Measurements from ENCODE around the gene UNK.
A peak's percentile ranks its signal among the peaks of the same experiment; 100 is the strongest.

Gene UNK

GRCh38 chr17:75848523-75849278 is 64.1 kb downstream of the UNK start:
- TF ChIP-seq SNAI2 (CRISPR knock-in tag; IDR thresholded peaks at IDR 0.05): no peak
- no peak for TF ChIP-seq TOX (CRISPR knock-in tag; IDR thresholded peaks at IDR 0.05; ENCODE audit: borderline replicate concordance)
- no peak for TF ChIP-seq RARB (CRISPR knock-in tag; IDR thresholded peaks at IDR 0.05)
- TF ChIP-seq ZFP3 (CRISPR knock-in tag; IDR thresholded peaks at IDR 0.05): no peak
- no peak for TF ChIP-seq ESRRG (CRISPR knock-in tag; IDR thresholded peaks at IDR 0.05)
- TF ChIP-seq PPARA (CRISPR knock-in tag; IDR thresholded peaks at IDR 0.05; ENCODE audit: borderline replicate concordance): no peak
- TF ChIP-seq ISL1 (CRISPR knock-in tag; IDR thresholded peaks at IDR 0.05): no peak
- TF ChIP-seq OSR1 (CRISPR knock-in tag; IDR thresholded peaks at IDR 0.05): no peak
- no peak for TF ChIP-seq GLIS3 (CRISPR knock-in tag; IDR thresholded peaks at IDR 0.05)
- TF ChIP-seq TCF4 (CRISPR knock-in tag; IDR thresholded peaks at IDR 0.05; ENCODE audit: borderline replicate concordance): no peak
- no peak for TF ChIP-seq CREB5 (CRISPR knock-in tag; IDR thresholded peaks at IDR 0.05; ENCODE audit: low read depth)
- no peak for TF ChIP-seq ARNTL (CRISPR knock-in tag; IDR thresholded peaks at IDR 0.05; ENCODE audit: borderline replicate concordance, low read depth)
- TF ChIP-seq ZNF8 (CRISPR knock-in tag; IDR thresholded peaks at IDR 0.05): no peak
- no peak for TF ChIP-seq PATZ1 (CRISPR knock-in tag; IDR thresholded peaks at IDR 0.05; ENCODE audit: borderline replicate concordance)
- no peak for TF ChIP-seq BACH2 (CRISPR knock-in tag; IDR thresholded peaks at IDR 0.05; ENCODE audit: borderline replicate concordance)
- TF ChIP-seq ZNF565 (CRISPR knock-in tag; conservative IDR thresholded peaks at IDR 0.05; ENCODE audit: low read depth): no peak
- TF ChIP-seq ZFP30 (CRISPR knock-in tag; IDR thresholded peaks at IDR 0.05): no peak
- no peak for TF ChIP-seq ZC3H10 (CRISPR knock-in tag; IDR thresholded peaks at IDR 0.05)
- TF ChIP-seq CSRNP3 (CRISPR knock-in tag; IDR thresholded peaks at IDR 0.05): no peak
- ATAC-seq: peak; percentile 53

- no peak for ATAC-seq
- no peak for TF ChIP-seq CREB5 (CRISPR knock-in tag; IDR thresholded peaks at IDR 0.05; ENCODE audit: low read depth)
- no peak for TF ChIP-seq ESRRG (CRISPR knock-in tag; IDR thresholded peaks at IDR 0.05)
- no peak for TF ChIP-seq PATZ1 (CRISPR knock-in tag; IDR thresholded peaks at IDR 0.05; ENCODE audit: borderline replicate concordance)
- TF ChIP-seq ZC3H10 (CRISPR knock-in tag; IDR thresholded peaks at IDR 0.05): no peak
- TF ChIP-seq ISL1 (CRISPR knock-in tag; IDR thresholded peaks at IDR 0.05): no peak
- TF ChIP-seq PPARA (CRISPR knock-in tag; IDR thresholded peaks at IDR 0.05; ENCODE audit: borderline replicate concordance): no peak
- no peak for TF ChIP-seq CSDC2 (CRISPR knock-in tag; IDR thresholded peaks at IDR 0.05)
- TF ChIP-seq TSHZ2 (CRISPR knock-in tag; IDR thresholded peaks at IDR 0.05): no peak
- TF ChIP-seq CSRNP3 (CRISPR knock-in tag; IDR thresholded peaks at IDR 0.05): no peak
- no peak for TF ChIP-seq ARNTL (CRISPR knock-in tag; IDR thresholded peaks at IDR 0.05; ENCODE audit: borderline replicate concordance, low read depth)
- no peak for TF ChIP-seq ZNF565 (CRISPR knock-in tag; conservative IDR thresholded peaks at IDR 0.05; ENCODE audit: low read depth)
- no peak for TF ChIP-seq ZFP3 (CRISPR knock-in tag; IDR thresholded peaks at IDR 0.05)
- TF ChIP-seq ZFP30 (CRISPR knock-in tag; IDR thresholded peaks at IDR 0.05): no peak
- no peak for TF ChIP-seq BACH2 (CRISPR knock-in tag; IDR thresholded peaks at IDR 0.05; ENCODE audit: borderline replicate concordance)
- no peak for TF ChIP-seq GLIS3 (CRISPR knock-in tag; IDR thresholded peaks at IDR 0.05)
- TF ChIP-seq OSR1 (CRISPR knock-in tag; IDR thresholded peaks at IDR 0.05): no peak
- no peak for TF ChIP-seq SNAI2 (CRISPR knock-in tag; IDR thresholded peaks at IDR 0.05)
- TF ChIP-seq TCF4 (CRISPR knock-in tag; IDR thresholded peaks at IDR 0.05; ENCODE audit: borderline replicate concordance): no peak
- TF ChIP-seq RARB (CRISPR knock-in tag; IDR thresholded peaks at IDR 0.05): no peak
- no peak for TF ChIP-seq ZNF70 (CRISPR knock-in tag; IDR thresholded peaks at IDR 0.05)
Observed at GRCh38 chr17:75849279-75849646, 64.7 kb downstream of the UNK start.

Data from SK-N-SH treated with all-trans-retinoic acid at 6 μM for 48 hours (cell line).